PC-3 (cell line): Measurements from ENCODE around the gene CDRT4. TPM values are rescaled to one million over a fixed set of nuclear protein-coding genes. Genes with fewer than 3 reads are reported as not detected.

ENCODE experiments used
- ATAC-seq: fragments of 200-7000 bp; cut with Tn5 transposase; 2 replicates; pipeline ENCODE4 v1.9.1; 2020; ENCODE audit warnings: mild to moderate bottlenecking, moderate library complexity
- BruUV-seq: library from RNA; stranded (reverse); fragments of 400-500 nt; replicated peaks from 2 replicates; lab custom pipeline; 2021; lab: Mats Ljungman, UMichigan
- CTCF ChIA-PET: fragments of 300-600 bp; sonication (Branson Sonifier 250); formaldehyde crosslinking; loops from one replicate; lab custom pipeline; 2022; ENCODE audit warnings: antibody characterized with exemption; lab: Charles Lee
- POLR2A ChIA-PET: fragments of 300-600 bp; sonication (Branson Sonifier 250); formaldehyde crosslinking; loops from one replicate; lab custom pipeline; 2022; ENCODE audit warnings: antibody characterized with exemption; ENCODE audit not compliant: unreplicated experiment; lab: Charles Lee
- DNase-seq: peaks from one replicate; pipeline ENCODE4 v3.0.0-alpha.2; 2015
- H2AFZ ChIP-seq: fragments of 300-600 bp; sonication (generic); 2 replicates; pipeline ENCODE4 v1.6.0; 2016; ENCODE audit warnings: antibody characterized with exemption, low read length
- H3F3A ChIP-seq: fragments of 300-600 bp; sonication (generic); one replicate; pipeline ENCODE4 v1.6.0; 2017; ENCODE audit warnings: antibody characterized with exemption, low read length, control low read depth, mild to moderate bottlenecking; ENCODE audit not compliant: unreplicated experiment
- H3K27ac ChIP-seq: fragments of 300-600 bp; sonication (generic); 2 replicates; pipeline ENCODE4 v1.5.1; 2016; ENCODE audit warnings: mild to moderate bottlenecking, low read length
- H3K27me3 ChIP-seq: fragments of 300-600 bp; sonication (generic); 2 replicates; pipeline ENCODE4 v1.6.1; 2016; ENCODE audit warnings: low read length, mixed read lengths
- H3K36me3 ChIP-seq: fragments of 300-600 bp; sonication (generic); 2 replicates; pipeline ENCODE4 v1.6.1; 2016; ENCODE audit warnings: low read depth, mixed run types, low read length, mixed read lengths
- H3K4me1 ChIP-seq: fragments of 300-600 bp; sonication (generic); 2 replicates; pipeline ENCODE4 v1.5.1; 2016; ENCODE audit warnings: low read length; ENCODE audit not compliant: insufficient read depth
- H3K4me2 ChIP-seq: fragments of 300-600 bp; sonication (generic); 2 replicates; pipeline ENCODE4 v1.6.0; 2016; ENCODE audit warnings: low read length
- H3K4me3 ChIP-seq: fragments of 300-600 bp; sonication (generic); 2 replicates; pipeline ENCODE4 v1.5.1; 2016; ENCODE audit warnings: mild to moderate bottlenecking, low read length, mixed read lengths
- H3K79me2 ChIP-seq: fragments of 300-600 bp; sonication (generic); 2 replicates; pipeline ENCODE4 v1.6.1; 2017; ENCODE audit warnings: low read length, mixed read lengths
- H3K9ac ChIP-seq: fragments of 300-600 bp; sonication (generic); 2 replicates; pipeline ENCODE4 v1.6.0; 2016; ENCODE audit warnings: mild to moderate bottlenecking, low read length
- H3K9me2 ChIP-seq: fragments of 300-600 bp; sonication (generic); replicated peaks from 2 replicates; pipeline ENCODE4 v1.6.1; 2016; ENCODE audit warnings: mixed run types, low read length, mixed read lengths
- H3K9me3 ChIP-seq: fragments of 300-600 bp; sonication (generic); 2 replicates; pipeline ENCODE4 v1.6.1; 2016; ENCODE audit warnings: low read length, mixed read lengths
- H4K20me1 ChIP-seq: fragments of 300-600 bp; sonication (generic); 2 replicates; pipeline ENCODE4 v1.6.1; 2016; ENCODE audit warnings: low read length, mixed read lengths
- CTCF ChIP-seq: fragments of 300-600 bp; sonication (generic); conservative IDR thresholded peaks from 2 replicates; pipeline ENCODE4 v1.5.1; 2017; ENCODE audit warnings: antibody characterized with exemption, low read depth, mild to moderate bottlenecking, low read length
- EZH2 ChIP-seq: fragments of 300-600 bp; sonication (generic); IDR thresholded peaks from one replicate; pipeline ENCODE4 v1.6.1; 2017; ENCODE audit warnings: antibody characterized with exemption, mild to moderate bottlenecking, low read length; ENCODE audit not compliant: unreplicated experiment
- EZH2phosphoT487 ChIP-seq: fragments of 300-600 bp; sonication (generic); IDR thresholded peaks from 2 replicates; pipeline ENCODE4 v1.6.1; 2018; ENCODE audit warnings: mild to moderate bottlenecking, antibody characterized with exemption, low read length, borderline replicate concordance
- intact Hi-C: fragments of 100-400 bp; cut with micrococcal nuclease; formaldehyde crosslinking; loops from 2 replicates; pipeline ENCODE4 v1.9.0; 2023
- total RNA-seq: library from RNA; depleted of rRNA; stranded (reverse); fragments of >200 nt; gene quantifications from 2 replicates; pipeline ENCODE4 v1.2.3, GENCODE V29; 2014

The CDRT4 gene
- total RNA-seq, 1 experiment from 2014 or later: 5.0 TPM

GRCh38 chr17:15393414-15393813, 74.0 kb downstream of the CDRT4 start:
- Histone ChIP-seq H3K4me3 (no peak overlapping the region), H3K36me3 (no peaks in the 10 kb centered on the region), H3K79me2 (no peaks in the 10 kb centered on the region), H3F3A (peaks cover 6% of the 10 kb centered on the region), H3K9ac (peak overlapping the region; percentile 59), H3K4me2 (peak overlapping the region; percentile 52), H2AFZ (no peak overlapping the region), H3K27ac (peak overlapping the region; percentile 93), H4K20me1 (no peaks in the 10 kb centered on the region), H3K4me1 (peaks cover 33% of the 10 kb centered on the region), H3K9me2 (no peaks in the 10 kb centered on the region), H3K27me3 (no peaks in the 10 kb centered on the region), H3K9me3 (no peaks in the 10 kb centered on the region)
- BruUV-seq: no TSS peak
- ChIA-PET CTCF (no interaction called here), POLR2A (no interaction called here)
- ATAC-seq (no peak), DNase-seq (peak; percentile 83)
- TF ChIP-seq EZH2phosphoT487: no peak
- TF ChIP-seq EZH2: no peak
- TF ChIP-seq CTCF: no peak
- intact Hi-C loops: loop anchor here (2.0 kb wide), 1 partner anchor 15 kb away; no protein-coding TSS in a partner anchor

GRCh38 chr17:15392326-15392741, 75.1 kb downstream of the CDRT4 start:
- H3K36me3 ChIP-seq: no peaks in the 10 kb centered on the region
- ChIA-PET POLR2A (interaction anchor here (0.6 to 0.7 kb wide), 2 partner anchors 130 to 1950 kb away, joined by 3 to 5 read pairs; no protein-coding TSS in a partner anchor), CTCF (interaction anchor here (1.0 kb wide), 1 partner anchor 111 kb away, joined by 5 read pairs; no protein-coding TSS in a partner anchor)
- peaks cover 23% of the 10 kb centered on the region for H3K4me1 ChIP-seq
- no peaks in the 10 kb centered on the region for H4K20me1 ChIP-seq
- H3K27ac ChIP-seq: peak overlapping the region; percentile 93
- H3K9me2 ChIP-seq: no peaks in the 10 kb centered on the region
- peak; percentile 98 for ATAC-seq
- no TSS peak for BruUV-seq
- no peaks in the 10 kb centered on the region for H3K9me3 ChIP-seq
- no peaks in the 10 kb centered on the region for H3K27me3 ChIP-seq
- peak overlapping the region; percentile 23 for H3K4me2 ChIP-seq
- TF ChIP-seq EZH2phosphoT487: no peak
- no peak for TF ChIP-seq EZH2
- no peak for TF ChIP-seq CTCF
- peaks cover 6% of the 10 kb centered on the region for H3F3A ChIP-seq
- no peak overlapping the region for H2AFZ ChIP-seq
- peak; percentile 99 for DNase-seq
- intact Hi-C loops: loop anchor here (2.0 kb wide), 1 partner anchor 14 kb away; no protein-coding TSS in a partner anchor
- H3K4me3 ChIP-seq: no peak overlapping the region
- no peaks in the 10 kb centered on the region for H3K79me2 ChIP-seq
- H3K9ac ChIP-seq: peak overlapping the region; percentile 45

- H3F3A ChIP-seq: peaks cover 6% of the 10 kb centered on the region
- ChIA-PET POLR2A (interaction anchor here (0.6 kb wide), 1 partner anchor 10 kb away, joined by 3 read pairs; no protein-coding TSS in a partner anchor), CTCF (no interaction called here)
- no peak for ATAC-seq
- no peak overlapping the region for H3K27ac ChIP-seq
- H3K9me3 ChIP-seq: no peaks in the 10 kb centered on the region
- DNase-seq: no peak
- no peaks in the 10 kb centered on the region for H4K20me1 ChIP-seq
- H3K4me3 ChIP-seq: no peak overlapping the region
- H3K9me2 ChIP-seq: no peaks in the 10 kb centered on the region
- TF ChIP-seq EZH2phosphoT487 (no peak), CTCF (no peak), EZH2 (no peak)
- no peaks in the 10 kb centered on the region for H3K79me2 ChIP-seq
- H3K4me1 ChIP-seq: peaks cover 39% of the 10 kb centered on the region
- H3K9ac ChIP-seq: no peak overlapping the region
- H3K36me3 ChIP-seq: no peaks in the 10 kb centered on the region
- no peaks in the 10 kb centered on the region for H3K27me3 ChIP-seq
- intact Hi-C loops: loop anchor here (5.0 kb wide), 1 partner anchor 41 kb away; no protein-coding TSS in a partner anchor
- BruUV-seq: no TSS peak
- no peak overlapping the region for H3K4me2 ChIP-seq
- no peak overlapping the region for H2AFZ ChIP-seq
Measured at GRCh38 chr17:15388356-15389041, 78.9 kb downstream of the CDRT4 start.
